HG03175 (cell line): ENCODE data around the gene NAV2.

Experiments used
- ATAC-seq: cut with Tn5 transposase; IDR thresholded peaks from one replicate; pipeline ENCODE4 v1.9.1; 2021; ENCODE audit warnings: mild to moderate bottlenecking, moderate library complexity; ENCODE audit not compliant: unreplicated experiment

NAV2 gene

GRCh38 chr11:19803506-19803998, 90.9 kb downstream of the NAV2 start:
- no peak for ATAC-seq

GRCh38 chr11:19805376-19805775, 92.7 kb downstream of the NAV2 start:
- no peak for ATAC-seq

GRCh38 chr11:19805827-19806226, 93.2 kb downstream of the NAV2 start:
- no peak for ATAC-seq

GRCh38 chr11:19806251-19806650, 93.6 kb downstream of the NAV2 start:
- ATAC-seq: no peak

GRCh38 chr11:19808076-19808911, 95.7 kb downstream of the NAV2 start:
- no peak for ATAC-seq

- no peak for ATAC-seq
Observed at GRCh38 chr11:19810852-19811251, 98.2 kb downstream of the NAV2 start.

- ATAC-seq: no peak
Observed at GRCh38 chr11:19811380-19811779, 98.7 kb downstream of the NAV2 start.

- no peak for ATAC-seq
Observed at GRCh38 chr11:19812096-19812495, 99.5 kb downstream of the NAV2 start.

GRCh38 chr11:19812710-19813109, 100.1 kb downstream of the NAV2 start:
- ATAC-seq: no peak

- no peak for ATAC-seq
Observed at GRCh38 chr11:19813158-19813879, 100.7 kb downstream of the NAV2 start.

GRCh38 chr11:19814421-19814820, 101.8 kb downstream of the NAV2 start:
- no peak for ATAC-seq

GRCh38 chr11:19816040-19816439, 103.4 kb downstream of the NAV2 start:
- ATAC-seq: no peak

- no peak for ATAC-seq
Observed at GRCh38 chr11:19816817-19817216, 104.2 kb downstream of the NAV2 start.

GRCh38 chr11:19817265-19817851, 104.7 kb downstream of the NAV2 start:
- no peak for ATAC-seq

GRCh38 chr11:19817870-19818269, 105.2 kb downstream of the NAV2 start:
- ATAC-seq: no peak

- ATAC-seq: no peak
Observed at GRCh38 chr11:19818619-19819018, 106.0 kb downstream of the NAV2 start.

- ATAC-seq: no peak
Observed at GRCh38 chr11:19819148-19819547, 106.5 kb downstream of the NAV2 start.

- no peak for ATAC-seq
Observed at GRCh38 chr11:19820100-19820499, 107.5 kb downstream of the NAV2 start.

GRCh38 chr11:19821412-19821875, 108.8 kb downstream of the NAV2 start:
- no peak for ATAC-seq

- ATAC-seq: no peak
Observed at GRCh38 chr11:19821993-19822392, 109.4 kb downstream of the NAV2 start.

GRCh38 chr11:19822531-19822930, 109.9 kb downstream of the NAV2 start:
- no peak for ATAC-seq

- no peak for ATAC-seq
Observed at GRCh38 chr11:19826606-19827005, 114.0 kb downstream of the NAV2 start.
